ENCODE measurements around the gene EMC7. TPM values are rescaled to one million over a fixed set of nuclear protein-coding genes. Genes with fewer than 3 reads are reported as not detected.

EMC7 gene
- total and polyA plus RNA-seq, 9 of the 15 experiments (the other 6 are each of a cell fraction or from before 2014, with no cell fraction given): 25.8 to 92.8 (median 49.7) TPM

DNA sequence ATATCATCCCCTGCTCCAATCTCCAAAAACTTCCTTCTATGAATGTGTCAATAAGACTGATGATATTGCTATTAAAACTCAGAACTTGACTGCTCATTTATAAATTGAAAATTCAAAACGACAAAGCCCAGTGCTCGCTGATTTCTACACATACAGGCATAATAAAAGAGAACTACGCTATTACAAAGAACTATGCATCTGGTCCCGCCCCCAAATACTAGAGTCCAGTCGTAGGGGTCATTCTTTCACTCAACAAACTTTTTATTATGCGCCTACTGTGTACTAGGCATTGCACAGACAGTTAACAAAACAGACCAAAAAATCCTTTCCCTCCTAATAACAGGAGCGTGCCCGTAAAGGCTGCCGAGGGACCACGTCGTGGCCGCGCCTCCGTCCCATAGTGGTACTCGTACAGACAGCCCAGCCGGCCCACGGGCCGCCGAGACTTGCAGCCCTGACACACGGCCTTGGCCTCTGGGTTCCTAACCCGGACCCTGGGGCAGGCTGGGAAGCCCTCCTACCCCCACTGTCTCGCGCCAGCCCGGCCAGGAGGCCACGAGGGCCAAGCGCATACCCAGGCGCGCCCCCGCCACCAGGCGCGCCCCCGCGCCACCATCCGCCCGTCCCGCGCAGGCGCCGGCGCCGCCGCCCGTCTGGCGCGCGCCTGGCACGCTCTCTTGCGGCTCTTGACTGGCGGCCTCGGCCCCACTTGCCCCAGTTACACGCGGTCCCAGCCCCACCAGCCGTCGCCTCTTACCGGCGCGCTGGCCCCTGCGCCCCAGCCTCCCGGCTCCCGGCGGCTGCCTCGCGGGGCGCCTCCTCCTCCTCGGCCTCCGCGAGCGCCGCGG is 63.4 kb downstream of the EMC7 start (continued):
- TF ChIP-seq RFX5 (IDR thresholded peaks at IDR 0.05; ENCODE audit: low read depth, low read length): no peak
- TF ChIP-seq MTA3 (IDR thresholded peaks at IDR 0.05; ENCODE audit: borderline replicate concordance): 0 out of 2 replicates have a peak, but pooled peaks have one; percentile 14
- peak; percentile 32 for TF ChIP-seq FIP1L1 (IDR thresholded peaks at IDR 0.05; ENCODE audit: low read depth, low read length, poor library complexity, severe bottlenecking)
- TF ChIP-seq MEF2A (IDR thresholded peaks at IDR 0.05; ENCODE audit: control insufficient read depth, low read depth, low read length): no peak
- no peak for TF ChIP-seq ZNF561 (CRISPR knock-in tag; conservative IDR thresholded peaks at IDR 0.05)
- no peak for TF ChIP-seq RUNX1 (IDR thresholded peaks at IDR 0.05; ENCODE audit: low read depth)
- no peak for TF ChIP-seq FOXJ3 (CRISPR knock-in tag; IDR thresholded peaks at IDR 0.05)
- peak; percentile 42 for TF ChIP-seq KDM5B (IDR thresholded peaks at IDR 0.05; ENCODE audit: insufficient replicate concordance, low read depth, low read length)
- TF ChIP-seq, protein P1, sequence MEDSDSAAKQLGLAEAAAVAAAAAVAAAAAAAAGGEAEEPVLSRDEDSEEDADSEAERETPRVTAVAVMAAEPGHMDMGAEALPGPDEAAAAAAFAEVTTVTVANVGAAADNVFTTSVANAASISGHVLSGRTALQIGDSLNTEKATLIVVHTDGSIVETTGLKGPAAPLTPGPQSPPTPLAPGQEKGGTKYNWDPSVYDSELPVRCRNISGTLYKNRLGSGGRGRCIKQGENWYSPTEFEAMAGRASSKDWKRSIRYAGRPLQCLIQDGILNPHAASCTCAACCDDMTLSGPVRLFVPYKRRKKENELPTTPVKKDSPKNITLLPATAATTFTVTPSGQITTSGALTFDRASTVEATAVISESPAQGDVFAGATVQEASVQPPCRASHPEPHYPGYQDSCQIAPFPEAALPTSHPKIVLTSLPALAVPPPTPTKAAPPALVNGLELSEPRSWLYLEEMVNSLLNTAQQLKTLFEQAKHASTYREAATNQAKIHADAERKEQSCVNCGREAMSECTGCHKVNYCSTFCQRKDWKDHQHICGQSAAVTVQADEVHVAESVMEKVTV (CRISPR knock-in tag; IDR thresholded peaks at IDR 0.05): no peak
- no peak for TF ChIP-seq CHD2 (IDR thresholded peaks at IDR 0.05; ENCODE audit: low read depth, low read length)
- no peak for TF ChIP-seq NFE2 (IDR thresholded peaks at IDR 0.05; ENCODE audit: low read depth)
- no peak for TF ChIP-seq MCM5 (IDR thresholded peaks at IDR 0.05; ENCODE audit: low read depth)
- TF ChIP-seq, protein P2, sequence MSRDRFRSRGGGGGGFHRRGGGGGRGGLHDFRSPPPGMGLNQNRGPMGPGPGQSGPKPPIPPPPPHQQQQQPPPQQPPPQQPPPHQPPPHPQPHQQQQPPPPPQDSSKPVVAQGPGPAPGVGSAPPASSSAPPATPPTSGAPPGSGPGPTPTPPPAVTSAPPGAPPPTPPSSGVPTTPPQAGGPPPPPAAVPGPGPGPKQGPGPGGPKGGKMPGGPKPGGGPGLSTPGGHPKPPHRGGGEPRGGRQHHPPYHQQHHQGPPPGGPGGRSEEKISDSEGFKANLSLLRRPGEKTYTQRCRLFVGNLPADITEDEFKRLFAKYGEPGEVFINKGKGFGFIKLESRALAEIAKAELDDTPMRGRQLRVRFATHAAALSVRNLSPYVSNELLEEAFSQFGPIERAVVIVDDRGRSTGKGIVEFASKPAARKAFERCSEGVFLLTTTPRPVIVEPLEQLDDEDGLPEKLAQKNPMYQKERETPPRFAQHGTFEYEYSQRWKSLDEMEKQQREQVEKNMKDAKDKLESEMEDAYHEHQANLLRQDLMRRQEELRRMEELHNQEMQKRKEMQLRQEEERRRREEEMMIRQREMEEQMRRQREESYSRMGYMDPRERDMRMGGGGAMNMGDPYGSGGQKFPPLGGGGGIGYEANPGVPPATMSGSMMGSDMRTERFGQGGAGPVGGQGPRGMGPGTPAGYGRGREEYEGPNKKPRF (IDR thresholded peaks at IDR 0.05; ENCODE audit: low read depth, low read length): no peak
- peak; percentile 98 for TF ChIP-seq ZKSCAN8 (CRISPR knock-in tag; IDR thresholded peaks at IDR 0.05)
- TF ChIP-seq, protein P3, sequence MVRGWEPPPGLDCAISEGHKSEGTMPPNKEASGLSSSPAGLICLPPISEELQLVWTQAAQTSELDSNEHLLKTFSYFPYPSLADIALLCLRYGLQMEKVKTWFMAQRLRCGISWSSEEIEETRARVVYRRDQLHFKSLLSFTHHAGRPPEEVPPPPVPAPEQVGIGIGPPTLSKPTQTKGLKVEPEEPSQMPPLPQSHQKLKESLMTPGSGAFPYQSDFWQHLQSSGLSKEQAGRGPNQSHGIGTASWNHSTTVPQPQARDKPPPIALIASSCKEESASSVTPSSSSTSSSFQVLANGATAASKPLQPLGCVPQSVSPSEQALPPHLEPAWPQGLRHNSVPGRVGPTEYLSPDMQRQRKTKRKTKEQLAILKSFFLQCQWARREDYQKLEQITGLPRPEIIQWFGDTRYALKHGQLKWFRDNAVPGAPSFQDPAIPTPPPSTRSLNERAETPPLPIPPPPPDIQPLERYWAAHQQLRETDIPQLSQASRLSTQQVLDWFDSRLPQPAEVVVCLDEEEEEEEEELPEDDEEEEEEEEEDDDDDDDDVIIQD (CRISPR knock-in tag; IDR thresholded peaks at IDR 0.05): no peak
- peak; percentile 85; the same call in 1 of the 2 replicates for TF ChIP-seq FOXP1 (CRISPR knock-in tag; IDR thresholded peaks at IDR 0.05)
- TF ChIP-seq, protein P4, sequence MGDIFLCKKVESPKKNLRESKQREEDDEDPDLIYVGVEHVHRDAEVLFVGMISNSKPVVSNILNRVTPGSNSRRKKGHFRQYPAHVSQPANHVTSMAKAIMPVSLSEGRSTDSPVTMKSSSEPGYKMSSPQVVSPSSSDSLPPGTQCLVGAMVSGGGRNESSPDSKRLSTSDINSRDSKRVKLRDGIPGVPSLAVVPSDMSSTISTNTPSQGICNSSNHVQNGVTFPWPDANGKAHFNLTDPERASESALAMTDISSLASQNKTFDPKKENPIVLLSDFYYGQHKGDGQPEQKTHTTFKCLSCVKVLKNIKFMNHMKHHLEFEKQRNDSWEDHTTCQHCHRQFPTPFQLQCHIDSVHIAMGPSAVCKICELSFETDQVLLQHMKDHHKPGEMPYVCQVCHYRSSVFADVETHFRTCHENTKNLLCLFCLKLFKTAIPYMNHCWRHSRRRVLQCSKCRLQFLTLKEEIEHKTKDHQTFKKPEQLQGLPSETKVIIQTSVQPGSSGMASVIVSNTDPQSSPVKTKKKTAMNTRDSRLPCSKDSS (IDR thresholded peaks at IDR 0.05; ENCODE audit: low read depth, partially characterized antibody): no peak
- no peak for TF ChIP-seq FOXA3 (CRISPR knock-in tag; conservative IDR thresholded peaks at IDR 0.05 in 1 of 2, IDR thresholded peaks at IDR 0.05 in 1 of 2)
- peak; percentile 90 for TF ChIP-seq NR3C1 (CRISPR knock-in tag; IDR thresholded peaks at IDR 0.05)
- TF ChIP-seq TRIM24 (IDR thresholded peaks at IDR 0.05): no peak
- TF ChIP-seq CTBP1 (IDR thresholded peaks at IDR 0.05; ENCODE audit: borderline replicate concordance): peak; percentile 92

Data from K562 (cell line).